Endothelial cell of umbilical vein (primary cell): Measurements from ENCODE around the gene COX8A. TPM values are rescaled to one million over a fixed set of nuclear protein-coding genes. Genes with fewer than 3 reads are reported as not detected.

Experiments
- BruUV-seq: library from RNA; stranded (reverse); fragments of 400-500 nt; replicated peaks from 2 replicates; lab custom pipeline; 2021; lab: Mats Ljungman, UMichigan
- CTCF ChIA-PET: fragments of 300-600, 350-600 bp; sonication (Branson Sonifier 250); formaldehyde crosslinking; loops from one replicate; lab custom pipeline; 2021; ENCODE audit warnings: antibody characterized with exemption, inconsistent platforms; lab: Charles Lee
- POLR2A ChIA-PET: fragments of 300-600, 350-600 bp; sonication (Branson Sonifier 250); formaldehyde crosslinking; loops from one replicate; lab custom pipeline; 2021; ENCODE audit warnings: antibody characterized with exemption, inconsistent platforms; lab: Charles Lee
- DNase-seq: peaks from one replicate; pipeline ENCODE4 v3.0.0-alpha.2; 2011; ENCODE audit warnings: low read depth, low spot score
- FAIRE-seq: peaks from 2 replicates; lab custom pipeline; 2011; peaks lifted over from hg19 to GRCh38; lab: Jason Lieb, UNC
- H2AFZ ChIP-seq: 2 replicates; pipeline ENCODE4 v1.6.0; 2012; ENCODE audit warnings: low read depth, low read length, control low read depth, inconsistent platforms
- H3K27ac ChIP-seq: 2 replicates; pipeline ENCODE4 v1.5.1; 2011; ENCODE audit warnings: low read depth, mild to moderate bottlenecking, control low read depth, low read length, moderate library complexity; ENCODE audit not compliant: insufficient read depth
- H3K27me3 ChIP-seq, 2 experiments: 2 replicates each; pipeline versions ENCODE4 v1.6.0 to v1.6.1; 2011; ENCODE audit warnings: low read length in 2 of 2, mixed read lengths in 1 of 2; ENCODE audit not compliant: control insufficient read depth in 2 of 2, insufficient read depth in 2 of 2
- H3K36me3 ChIP-seq, 2 experiments: 2 replicates in 1 of 2; 3 replicates in 1 of 2; pipeline ENCODE4 v1.5.1; 2011; ENCODE audit warnings: low read length in 2 of 2, mild to moderate bottlenecking in 1 of 2, moderate library complexity in 1 of 2; ENCODE audit not compliant: control insufficient read depth in 2 of 2, insufficient read depth in 2 of 2; ENCODE audit errors: extremely low read depth in 1 of 2
- H3K4me1 ChIP-seq: 3 replicates; pipeline ENCODE4 v1.5.1; 2011; ENCODE audit warnings: mild to moderate bottlenecking, low read length; ENCODE audit not compliant: control insufficient read depth, insufficient read depth; ENCODE audit errors: extremely low read depth
- H3K4me2 ChIP-seq: 2 replicates; pipeline ENCODE4 v1.6.1; 2011; ENCODE audit warnings: low read length, control low read depth, mixed read lengths; ENCODE audit not compliant: insufficient read depth
- H3K4me3 ChIP-seq, 3 experiments: fragments of 200-600 bp in 1 of 3; sonication (generic), shearing (Covaris generic) in 1 of 3; replicated peaks in 1 of 3; 2 replicates each; pipeline ENCODE4 v1.5.1; 2011 to 2016; ENCODE audit warnings: control low read depth in 3 of 3, low read length in 3 of 3, mild to moderate bottlenecking in 2 of 3, inconsistent platforms in 1 of 3, low read depth in 1 of 3, moderate library complexity in 1 of 3; ENCODE audit not compliant: insufficient read depth in 1 of 3
- H3K79me2 ChIP-seq: 2 replicates; pipeline ENCODE4 v1.6.0; 2012; ENCODE audit warnings: low read length, inconsistent platforms; ENCODE audit not compliant: control insufficient read depth, insufficient read depth
- H3K9ac ChIP-seq: replicated peaks from 2 replicates; pipeline ENCODE3; 2011; ENCODE audit warnings: low read length, control low read depth; ENCODE audit not compliant: insufficient read depth; ENCODE audit errors: extremely low read depth
- H3K9me1 ChIP-seq: replicated peaks from 3 replicates; pipeline ENCODE4 v1.6.0; 2011; ENCODE audit warnings: mild to moderate bottlenecking, low read length; ENCODE audit not compliant: control insufficient read depth, insufficient read depth; ENCODE audit errors: extremely low read depth
- H3K9me3 ChIP-seq: replicated peaks from 2 replicates; pipeline ENCODE4 v1.5.1; 2012; ENCODE audit warnings: low read length, inconsistent platforms; ENCODE audit not compliant: control insufficient read depth, insufficient read depth
- H4K20me1 ChIP-seq: replicated peaks from 2 replicates; pipeline ENCODE3; 2011; ENCODE audit warnings: mild to moderate bottlenecking, low read length; ENCODE audit not compliant: control insufficient read depth, insufficient read depth; ENCODE audit errors: extremely low read depth
- CTCF ChIP-seq, 2 donors: IDR thresholded peaks; 1 replicate in 1 of 2; 2 replicates in 1 of 2; pipeline ENCODE4 v1.5.1; 2011; ENCODE audit warnings: low read length in 2 of 2, mild to moderate bottlenecking in 2 of 2, moderate library complexity in 2 of 2, control low read depth in 1 of 2, inconsistent platforms in 1 of 2, low read depth in 1 of 2; ENCODE audit not compliant: insufficient read depth in 1 of 2; ENCODE audit errors: extremely low read depth in 1 of 2
- EZH2 ChIP-seq: IDR thresholded peaks from 2 replicates; pipeline ENCODE4 v1.6.1; 2012; ENCODE audit warnings: borderline replicate concordance, low read depth, mild to moderate bottlenecking, moderate library complexity, low read length, inconsistent platforms; ENCODE audit not compliant: severe bottlenecking
- FOS ChIP-seq: IDR thresholded peaks from 2 replicates; pipeline ENCODE4 v1.6.1; 2011; ENCODE audit warnings: mild to moderate bottlenecking, low read length, moderate library complexity, borderline replicate concordance; ENCODE audit not compliant: insufficient read depth
- GATA2 ChIP-seq: IDR thresholded peaks from 2 replicates; pipeline ENCODE4 v1.7.0; 2011; ENCODE audit warnings: low read depth, mild to moderate bottlenecking, moderate library complexity, mixed read lengths, low read length; ENCODE audit not compliant: insufficient read length, insufficient read depth
- JUN ChIP-seq: IDR thresholded peaks from 2 replicates; pipeline ENCODE4 v1.6.1; 2011; ENCODE audit warnings: borderline replicate concordance, low read depth; ENCODE audit not compliant: insufficient read length, insufficient read depth
- MAX ChIP-seq: IDR thresholded peaks from 2 replicates; pipeline ENCODE4 v1.6.1; 2011; ENCODE audit not compliant: insufficient read depth, insufficient read length
- MYC ChIP-seq: IDR thresholded peaks from one replicate; pipeline ENCODE4 v1.6.1; 2011; ENCODE audit warnings: mild to moderate bottlenecking, low read depth, low read length
- POLR2A ChIP-seq: IDR thresholded peaks from 2 replicates; pipeline ENCODE4 v1.6.1; 2012; ENCODE audit warnings: low read depth, mild to moderate bottlenecking, control low read depth, low read length
- POLR2AphosphoS5 ChIP-seq: IDR thresholded peaks from 2 replicates; pipeline ENCODE4 v1.6.1; 2012; ENCODE audit warnings: low read depth, mild to moderate bottlenecking, control low read depth, low read length, moderate library complexity; ENCODE audit not compliant: insufficient read depth
- dilution Hi-C: fragments of 300-500 bp; cut with MboI; formaldehyde crosslinking; loops from one replicate; pipeline ENCODE4 v1.15.0; 2019; ENCODE audit warnings: low sequenced_read_pairs; ENCODE audit not compliant: extremely low pct_ligation_motif_present
- intact Hi-C: fragments of 100-400 bp; cut with micrococcal nuclease; formaldehyde crosslinking; loops from one replicate; pipeline ENCODE4 v1.10.0; 2022
- polyA plus RNA-seq, 4 experiments: library from polyadenylated mRNA; depleted of rRNA in 3 of 4; stranded (reverse) in 3 of 4; unstranded in 1 of 4; fragments of >200 nt; gene quantifications; 2 replicates each; pipeline versions ENCODE4 v1.2.1 to v1.2.3, GENCODE V29; 2011 to 2012; ENCODE audit warnings: missing spikeins in 1 of 4
- total RNA-seq: library from RNA; stranded (reverse); gene quantifications from 2 replicates; pipeline ENCODE4 v1.2.3, GENCODE V29; 2021

Gene COX8A
- total and polyA plus RNA-seq, 2 donors (not counting 3 experiments of a cell fraction or from before 2014, with no cell fraction given): 339 to 930 TPM

GRCh38 chr11:63952570-63952969 lies 21.9 kb upstream of the COX8A start:
- FAIRE-seq (no peak), DNase-seq (no peak)
- no peaks in the 10 kb centered on the region for H3K9me3 ChIP-seq
- no peak overlapping the region for H2AFZ ChIP-seq
- no peaks in the 10 kb centered on the region for H3K9me1 ChIP-seq
- TF ChIP-seq CTCF (IDR thresholded peaks at IDR 0.05; ENCODE audit: extremely low read depth in 1 of 2, insufficient read depth in 1 of 2, low read depth in 1 of 2, low read length in 2 of 2) (no peak), JUN (no peak), MYC (no peak), POLR2AphosphoS5 (no peak), FOS (no peak), POLR2A (no peak), EZH2 (no peak), MAX (no peak), GATA2 (no peak)
- CTCF ChIA-PET: no interaction called here
- H3K36me3 ChIP-seq: peaks cover 7 to 37% of the 10 kb centered on the region in 2 experiments
- no peak overlapping the region for H3K27ac ChIP-seq
- no peak overlapping the region for H3K4me3 ChIP-seq
- no peaks in the 10 kb centered on the region for H3K79me2 ChIP-seq
- POLR2A ChIA-PET: no interaction called here
- H3K9ac ChIP-seq: no peak overlapping the region
- no peak overlapping the region for H3K4me2 ChIP-seq
- H3K27me3 ChIP-seq: no peaks in the 10 kb centered on the region
- BruUV-seq: no TSS peak
- no peaks in the 10 kb centered on the region for H3K4me1 ChIP-seq
- intact Hi-C loops (no loop called here), dilution Hi-C loops (no loop called here)
- no peaks in the 10 kb centered on the region for H4K20me1 ChIP-seq
